ENCODE measurements around the gene PPP2R5C.

PPP2R5C gene

GRCh38 chr14:101814934-101815333, 53.4 kb downstream of the PPP2R5C start:
- DNase-seq (ENCODE audit: low spot score): no peak

DNA sequence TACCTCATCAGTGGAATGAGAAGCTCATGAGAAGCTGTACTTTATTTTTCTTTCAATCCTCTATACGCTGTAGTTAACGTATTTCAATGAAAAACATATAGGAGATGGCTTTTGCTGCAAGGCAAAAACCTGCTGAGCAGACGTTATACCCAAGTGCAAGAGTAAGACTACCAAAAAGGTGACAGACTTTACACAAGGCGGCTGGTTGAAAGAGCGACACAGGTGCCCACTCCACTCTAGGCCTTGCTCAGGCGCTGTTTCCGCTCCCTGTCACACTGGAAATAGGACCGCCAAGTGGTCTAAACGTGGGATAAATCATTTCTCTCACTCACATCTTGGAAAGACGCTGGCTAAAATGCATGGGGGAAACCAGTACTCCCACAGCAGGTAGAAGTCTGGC, 54.5 kb downstream of the PPP2R5C start:
- no peak for DNase-seq (ENCODE audit: low spot score)

DNA sequence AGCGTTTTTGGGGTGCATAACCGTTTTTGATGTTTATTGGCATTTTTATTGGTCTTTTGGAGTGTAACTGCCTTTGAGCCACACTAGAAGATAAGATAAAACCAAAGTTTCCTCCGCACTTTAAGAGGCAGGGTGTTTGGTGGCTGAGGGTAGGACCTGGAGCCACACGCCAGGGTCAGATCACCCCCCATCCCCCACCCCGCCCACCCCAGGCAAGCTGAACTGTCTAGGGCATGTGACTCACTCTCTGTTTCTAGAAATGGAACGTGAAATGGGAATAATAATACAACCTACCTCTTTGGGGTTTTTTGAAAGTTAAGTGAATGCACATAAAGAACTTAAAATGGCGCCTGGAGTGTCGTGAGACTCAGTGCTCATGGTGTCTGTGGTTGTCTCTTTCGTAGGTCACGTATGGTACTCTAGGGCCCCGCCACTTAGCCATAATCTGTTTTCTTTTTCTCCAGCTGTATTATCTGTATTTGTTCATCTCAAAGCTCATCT, 56.0 kb downstream of the PPP2R5C start:
- DNase-seq (ENCODE audit: low spot score): no peak

- DNase-seq (ENCODE audit: low spot score): no peak
These were observed 57.9 kb downstream of the PPP2R5C start for GRCh38 chr14:101819251-101819990.

- DNase-seq (ENCODE audit: low spot score): no peak
These were observed 58.8 kb downstream of the PPP2R5C start for GRCh38 chr14:101820283-101820798.

- no peak for DNase-seq (ENCODE audit: low spot score)
These were observed 60.0 kb downstream of the PPP2R5C start for GRCh38 chr14:101821528-101821927.

GRCh38 chr14:101823066-101823465, 61.6 kb downstream of the PPP2R5C start:
- DNase-seq (ENCODE audit: low spot score): no peak

GRCh38 chr14:101823511-101824120, 62.1 kb downstream of the PPP2R5C start:
- no peak for DNase-seq (ENCODE audit: low spot score)

GRCh38 chr14:101824339-101824727, 62.8 kb downstream of the PPP2R5C start:
- no peak for DNase-seq (ENCODE audit: low spot score)

DNA sequence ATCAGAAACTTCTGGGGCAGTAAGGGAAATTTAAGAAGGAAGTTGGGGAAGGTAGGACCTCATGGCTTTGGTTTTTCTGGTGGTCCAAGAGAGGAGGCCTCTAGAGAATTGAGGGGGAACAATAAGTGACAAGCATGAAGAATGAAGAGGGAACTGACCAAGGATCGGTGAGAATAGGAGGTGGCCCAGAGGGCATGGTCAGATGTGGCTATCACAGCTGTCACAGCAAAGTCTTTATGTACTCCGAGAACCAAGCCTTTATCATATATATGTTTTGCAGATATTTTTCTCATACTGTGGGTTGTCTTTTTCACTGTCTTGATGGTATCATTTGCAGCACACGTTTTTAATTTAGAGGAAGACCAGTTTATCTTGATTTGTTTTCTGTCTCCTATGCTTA, 64.3 kb downstream of the PPP2R5C start:
- no peak for DNase-seq (ENCODE audit: low spot score)

- no peak for DNase-seq (ENCODE audit: low spot score)
These were observed 64.8 kb downstream of the PPP2R5C start for GRCh38 chr14:101826351-101826750.

DNA sequence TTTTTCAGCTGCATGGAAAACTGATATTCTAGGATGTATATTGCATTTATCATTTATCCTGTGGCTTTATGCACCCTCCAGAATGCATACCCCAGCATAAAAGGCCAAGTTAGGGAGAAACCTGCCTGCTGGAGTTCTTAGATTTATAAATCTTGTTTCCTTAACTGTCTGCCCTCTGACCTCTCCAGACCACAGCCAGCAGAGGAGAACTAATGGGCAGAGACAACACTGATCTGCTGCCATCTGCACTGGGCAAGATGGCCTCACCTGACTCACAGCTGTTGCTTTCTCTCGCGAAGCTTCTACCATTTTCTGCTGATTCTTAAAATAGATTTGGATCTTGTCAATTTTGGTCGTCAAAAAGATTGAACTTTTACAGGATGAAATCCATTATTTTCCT, 65.8 kb downstream of the PPP2R5C start:
- DNase-seq (ENCODE audit: low spot score): no peak

DNA sequence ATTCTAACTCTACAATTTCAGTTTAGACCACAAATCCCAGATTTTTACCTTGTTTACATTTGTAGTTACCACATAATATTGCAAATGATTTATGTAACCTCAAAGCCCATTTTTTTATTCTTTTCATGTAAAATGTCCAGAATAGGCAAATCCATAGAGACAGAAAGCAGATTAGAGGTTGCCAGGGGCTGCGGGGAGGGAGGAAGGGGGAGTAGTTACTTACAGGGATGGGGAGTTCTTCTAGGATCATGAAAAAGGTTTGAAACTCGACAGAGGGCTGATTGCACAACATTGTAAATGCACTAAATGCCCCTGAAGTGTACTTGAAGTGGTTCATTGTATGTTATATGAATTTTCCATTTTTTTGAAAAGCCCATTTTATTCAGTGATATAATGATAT, 66.5 kb downstream of the PPP2R5C start:
- no peak for DNase-seq (ENCODE audit: low spot score)

GRCh38 chr14:101830271-101830670, 68.8 kb downstream of the PPP2R5C start:
- DNase-seq (ENCODE audit: low spot score): peak; percentile 88

DNA sequence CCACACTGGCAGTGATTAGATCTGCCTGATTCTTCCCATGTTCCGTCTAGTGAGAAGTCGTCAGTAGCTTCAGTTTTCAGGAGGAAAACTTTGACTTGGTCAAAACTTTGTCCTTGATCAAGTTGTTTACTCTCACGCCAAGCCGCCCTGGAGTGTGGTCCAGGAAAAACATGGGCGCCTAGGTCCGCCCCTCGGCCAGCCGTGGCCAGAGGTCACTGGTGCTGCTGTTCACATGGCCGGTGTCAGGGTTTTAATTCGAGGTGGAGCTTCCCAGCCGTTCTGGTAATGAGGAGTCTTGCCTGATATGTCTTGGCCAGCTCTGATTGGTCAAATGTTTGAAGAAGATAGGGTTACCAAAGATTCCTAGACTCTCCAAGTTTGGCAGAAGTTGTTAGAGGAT, 71.5 kb downstream of the PPP2R5C start:
- DNase-seq (ENCODE audit: low spot score): no peak

DNA sequence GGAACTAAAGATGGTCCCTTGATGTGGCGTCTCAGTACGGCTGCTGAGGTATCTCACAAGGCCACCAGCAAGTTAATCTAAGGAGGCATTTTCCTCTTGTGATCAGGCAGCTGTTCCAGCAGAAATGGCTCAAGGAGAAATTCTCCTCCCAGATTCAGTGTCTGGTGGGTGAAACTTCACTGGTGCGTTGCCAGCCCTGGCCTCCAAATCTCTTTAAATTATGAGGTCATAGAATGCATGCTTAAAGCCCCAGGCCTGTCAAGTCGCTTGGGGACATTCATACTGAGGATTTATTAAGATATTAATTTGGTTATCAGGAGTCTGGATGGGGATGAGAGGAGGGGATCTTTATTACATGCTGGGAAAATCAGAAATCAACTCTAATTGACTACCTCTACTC, 72.9 kb downstream of the PPP2R5C start:
- DNase-seq (ENCODE audit: low spot score): no peak

DNA sequence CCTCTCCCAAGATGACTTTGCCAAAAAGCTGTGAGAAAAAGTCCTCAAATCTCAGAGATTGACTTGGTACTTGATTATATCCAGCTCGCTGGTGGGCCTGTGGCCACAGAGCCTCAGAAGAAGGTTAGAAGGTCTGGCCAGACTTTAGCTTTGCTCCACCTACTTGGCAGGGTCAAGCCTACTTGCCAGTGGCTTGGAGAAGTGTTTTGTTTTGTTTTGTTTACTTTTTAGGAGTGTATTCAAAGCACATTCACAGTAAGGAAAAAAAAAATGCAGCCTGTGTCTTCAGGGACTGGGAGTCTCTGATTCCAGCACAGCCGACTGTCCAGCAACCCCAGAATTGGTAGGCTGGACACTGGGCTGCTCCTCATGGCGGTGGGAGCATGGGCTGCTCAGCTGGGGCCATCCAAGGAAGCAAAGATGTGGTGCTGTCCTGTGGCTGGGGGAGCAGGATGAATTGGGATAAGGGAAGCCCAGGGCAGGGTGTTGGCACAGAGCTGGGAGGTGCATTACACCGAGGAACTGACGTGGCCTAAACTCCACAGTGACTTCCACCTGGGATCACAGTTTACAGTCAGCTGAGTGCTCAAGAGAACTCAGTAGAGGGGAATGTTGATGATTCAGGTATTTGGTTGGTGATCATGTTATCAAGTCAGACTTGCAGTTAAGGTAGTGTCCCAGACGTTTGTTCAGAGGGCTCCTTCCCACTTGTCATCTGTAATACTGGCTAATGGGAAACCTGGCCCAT, 73.5 kb downstream of the PPP2R5C start:
- DNase-seq (ENCODE audit: low spot score): peak; percentile 49

GRCh38 chr14:101835566-101835965, 74.1 kb downstream of the PPP2R5C start:
- DNase-seq (ENCODE audit: low spot score): no peak

- no peak for DNase-seq (ENCODE audit: low spot score)
These were observed 74.6 kb downstream of the PPP2R5C start for GRCh38 chr14:101836135-101836534.

GRCh38 chr14:101838476-101838875, 77.0 kb downstream of the PPP2R5C start:
- DNase-seq (ENCODE audit: low spot score): no peak

DNA sequence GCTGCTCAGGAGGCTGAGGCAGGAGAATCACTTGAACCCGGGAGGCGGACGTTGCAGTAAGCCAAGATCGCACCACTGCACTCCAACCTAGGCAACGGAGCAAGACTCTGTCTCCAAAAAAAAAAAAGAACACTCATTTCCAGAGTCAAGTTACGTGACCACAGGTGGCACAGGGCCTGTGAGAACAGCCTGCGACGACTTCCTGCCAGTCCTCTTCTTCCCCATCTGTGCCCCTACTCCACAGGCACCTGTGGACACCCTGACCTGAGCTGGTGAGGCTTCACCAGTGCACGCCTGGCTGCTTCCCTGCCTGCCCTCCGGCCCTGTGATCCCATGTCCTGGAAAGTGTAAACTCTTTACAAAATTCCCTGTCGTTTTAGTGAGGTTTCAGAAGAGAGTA, 77.7 kb downstream of the PPP2R5C start:
- no peak for DNase-seq (ENCODE audit: low spot score)

- DNase-seq (ENCODE audit: low spot score): no peak
These were observed 78.2 kb downstream of the PPP2R5C start for GRCh38 chr14:101839661-101840060.

Data from globus pallidus (tissue), 1 donor.